Measurements from ENCODE around the gene MAP3K9. TPM values are rescaled to one million over a fixed set of nuclear protein-coding genes. Genes with fewer than 3 reads are reported as not detected.

The MAP3K9 gene
- total and polyA plus RNA-seq, 2 experiments from 2014 or later: 4.4 to 9.2 TPM

DNA sequence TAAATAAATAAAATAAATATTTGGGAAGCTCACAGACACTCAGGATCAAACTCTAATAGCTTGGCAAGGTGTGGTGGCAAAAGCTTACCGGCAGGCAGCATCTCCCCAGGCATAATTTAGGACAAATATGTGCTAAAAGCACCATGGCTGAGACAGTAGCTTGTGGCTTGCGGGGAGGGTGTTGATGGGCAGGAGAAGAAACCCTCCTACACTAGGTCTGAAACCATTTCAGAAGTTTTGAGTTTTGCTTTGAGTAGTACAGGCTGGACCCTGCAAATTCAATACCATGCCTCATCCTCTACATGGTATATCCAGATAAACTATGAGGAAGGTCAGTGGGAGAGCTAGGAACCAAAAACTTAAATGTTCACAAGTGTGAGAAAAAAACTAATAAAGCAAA lies 33.1 kb downstream of the MAP3K9 start:
- H2AFZ ChIP-seq: no peak overlapping the region
- no peaks in the 10 kb centered on the region for H3K27me3 ChIP-seq
- no peak overlapping the region for H3K4me2 ChIP-seq
- no peaks in the 10 kb centered on the region for H3K36me3 ChIP-seq (replicated peaks; ENCODE audit: insufficient read depth, low read depth)
- no peaks in the 10 kb centered on the region for H3K9me2 ChIP-seq (replicated peaks; ENCODE audit: insufficient read depth)
- H3K79me2 ChIP-seq: peaks cover 5% of the 10 kb centered on the region
- WGBS (ENCODE audit: low lambda C conversion rate, missing lambda C conversion rate): 98% methylated on average over 2 of the region's 2 CpGs
- H3K27ac ChIP-seq: no peak overlapping the region
- no peaks in the 10 kb centered on the region for H3K4me1 ChIP-seq (ENCODE audit: insufficient read depth)
- no peaks in the 10 kb centered on the region for H3K9me3 ChIP-seq (ENCODE audit: low read depth)
- no peak for DNase-seq (ENCODE audit: low spot score)
- H4K20me1 ChIP-seq (ENCODE audit: insufficient read depth, poor library complexity, severe bottlenecking): no peaks in the 10 kb centered on the region
- H3K4me3 ChIP-seq: no peak overlapping the region
- TF ChIP-seq, protein P1, sequence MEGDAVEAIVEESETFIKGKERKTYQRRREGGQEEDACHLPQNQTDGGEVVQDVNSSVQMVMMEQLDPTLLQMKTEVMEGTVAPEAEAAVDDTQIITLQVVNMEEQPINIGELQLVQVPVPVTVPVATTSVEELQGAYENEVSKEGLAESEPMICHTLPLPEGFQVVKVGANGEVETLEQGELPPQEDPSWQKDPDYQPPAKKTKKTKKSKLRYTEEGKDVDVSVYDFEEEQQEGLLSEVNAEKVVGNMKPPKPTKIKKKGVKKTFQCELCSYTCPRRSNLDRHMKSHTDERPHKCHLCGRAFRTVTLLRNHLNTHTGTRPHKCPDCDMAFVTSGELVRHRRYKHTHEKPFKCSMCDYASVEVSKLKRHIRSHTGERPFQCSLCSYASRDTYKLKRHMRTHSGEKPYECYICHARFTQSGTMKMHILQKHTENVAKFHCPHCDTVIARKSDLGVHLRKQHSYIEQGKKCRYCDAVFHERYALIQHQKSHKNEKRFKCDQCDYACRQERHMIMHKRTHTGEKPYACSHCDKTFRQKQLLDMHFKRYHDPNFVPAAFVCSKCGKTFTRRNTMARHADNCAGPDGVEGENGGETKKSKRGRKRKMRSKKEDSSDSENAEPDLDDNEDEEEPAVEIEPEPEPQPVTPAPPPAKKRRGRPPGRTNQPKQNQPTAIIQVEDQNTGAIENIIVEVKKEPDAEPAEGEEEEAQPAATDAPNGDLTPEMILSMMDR (IDR thresholded peaks at IDR 0.05; ENCODE audit: poor library complexity): no peak
- TF ChIP-seq EZH2phosphoT487 (IDR thresholded peaks at IDR 0.05; ENCODE audit: low read depth, severe bottlenecking, unreplicated experiment): no peak
- TF ChIP-seq EZH2 (IDR thresholded peaks at IDR 0.05; ENCODE audit: borderline replicate concordance): no peak

DNA sequence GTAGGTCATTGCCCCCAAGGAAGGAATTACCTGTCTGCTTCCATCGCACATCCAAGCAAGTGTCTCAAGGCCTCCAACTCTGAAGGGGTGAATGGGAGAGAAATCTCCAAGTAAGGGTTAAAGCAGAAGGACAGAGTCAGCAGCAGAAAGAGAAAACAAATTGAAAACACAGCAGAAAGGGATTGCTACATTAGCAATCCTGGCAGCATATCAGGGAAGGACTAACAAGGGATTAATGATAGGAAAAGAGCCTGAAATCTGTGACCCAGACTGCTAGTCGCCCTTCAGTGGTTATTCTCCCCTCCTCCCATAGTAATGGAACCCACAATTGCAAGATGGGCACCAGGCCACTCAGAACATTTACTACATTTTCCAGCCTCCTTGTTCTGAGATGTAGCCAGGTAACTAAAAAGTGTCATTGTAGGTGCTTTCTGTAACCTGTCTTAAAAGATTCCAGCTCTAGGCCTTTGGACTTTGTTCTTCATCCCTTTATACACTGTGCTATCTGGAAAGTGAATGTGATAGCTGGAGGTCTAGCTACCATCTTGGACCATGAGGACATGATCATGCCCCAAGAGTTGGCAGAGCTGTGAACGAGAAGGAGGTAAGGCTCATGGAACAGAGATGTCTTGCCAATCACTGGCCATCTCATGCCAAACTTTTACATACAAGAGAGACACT lies 36.0 kb downstream of the MAP3K9 start:
- TF ChIP-seq EZH2 (IDR thresholded peaks at IDR 0.05; ENCODE audit: borderline replicate concordance) (no peak), EZH2phosphoT487 (IDR thresholded peaks at IDR 0.05; ENCODE audit: low read depth, severe bottlenecking, unreplicated experiment) (no peak)
- TF ChIP-seq, protein P1 (IDR thresholded peaks at IDR 0.05; ENCODE audit: poor library complexity): no peak
- Histone ChIP-seq H3K4me3 (no peak overlapping the region), H3K4me1 (ENCODE audit: insufficient read depth) (no peaks in the 10 kb centered on the region), H3K4me2 (no peak overlapping the region), H3K27me3 (no peaks in the 10 kb centered on the region), H3K36me3 (replicated peaks; ENCODE audit: insufficient read depth, low read depth) (no peaks in the 10 kb centered on the region), H3K9me3 (ENCODE audit: low read depth) (no peaks in the 10 kb centered on the region), H2AFZ (no peak overlapping the region), H4K20me1 (ENCODE audit: insufficient read depth, poor library complexity, severe bottlenecking) (no peaks in the 10 kb centered on the region), H3K27ac (no peak overlapping the region), H3K79me2 (peaks cover 5% of the 10 kb centered on the region), H3K9me2 (replicated peaks; ENCODE audit: insufficient read depth) (no peaks in the 10 kb centered on the region)
- no peak for DNase-seq (ENCODE audit: low spot score)
- WGBS (ENCODE audit: low lambda C conversion rate, missing lambda C conversion rate): 81% methylated on average over 3 of the region's 3 CpGs

DNA sequence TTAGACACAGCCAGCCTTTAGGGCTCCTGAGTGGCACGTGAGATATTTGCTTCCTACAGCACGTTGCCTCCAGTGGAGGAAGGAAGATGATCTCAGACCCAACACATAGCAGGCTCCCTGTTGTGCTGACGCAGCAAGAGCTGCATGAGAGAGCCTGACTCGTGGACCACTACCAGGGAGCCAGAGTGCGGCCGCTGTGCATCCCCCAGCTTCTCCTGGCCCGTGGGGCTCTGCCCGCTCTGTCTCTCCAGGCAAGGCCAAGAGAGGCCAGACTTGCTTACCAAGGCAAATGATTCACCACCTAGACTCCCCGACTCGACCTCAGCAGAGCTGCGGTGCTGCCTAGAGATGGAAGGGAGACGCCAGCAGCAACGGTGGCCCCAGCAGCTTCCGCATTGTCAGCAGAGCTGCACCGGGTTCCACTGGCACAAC lies 37.5 kb downstream of the MAP3K9 start:
- 65% methylated on average over 15 of the region's 15 CpGs for WGBS (ENCODE audit: low lambda C conversion rate, missing lambda C conversion rate)
- H3K4me3 ChIP-seq: no peak overlapping the region

DNA sequence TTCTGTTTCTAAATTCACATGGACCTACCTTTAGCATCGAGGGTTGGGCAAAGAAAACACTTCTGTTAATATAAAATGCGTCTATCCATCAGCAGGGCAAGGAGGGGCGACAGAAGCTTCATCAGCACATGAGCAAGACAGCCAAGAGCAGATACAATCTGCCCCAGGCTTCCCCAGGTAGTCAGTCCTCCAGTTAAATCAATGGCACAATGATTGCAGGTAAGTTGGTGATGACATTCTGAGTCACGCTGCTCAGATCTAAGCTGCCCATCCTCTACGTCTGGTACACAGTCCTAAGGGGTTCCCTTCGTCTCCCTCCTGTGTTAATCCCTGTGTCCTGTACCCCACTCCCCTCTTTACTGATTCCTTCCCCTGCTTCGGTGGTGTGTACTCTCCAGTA lies 38.8 kb downstream of the MAP3K9 start:
- Histone ChIP-seq H2AFZ (no peak overlapping the region), H3K4me1 (ENCODE audit: insufficient read depth) (no peaks in the 10 kb centered on the region), H3K27ac (no peak overlapping the region), H3K4me3 (no peak overlapping the region), H3K4me2 (no peak overlapping the region), H3K36me3 (replicated peaks; ENCODE audit: insufficient read depth, low read depth) (no peaks in the 10 kb centered on the region), H3K27me3 (no peaks in the 10 kb centered on the region), H4K20me1 (ENCODE audit: insufficient read depth, poor library complexity, severe bottlenecking) (no peaks in the 10 kb centered on the region), H3K9me3 (ENCODE audit: low read depth) (no peaks in the 10 kb centered on the region), H3K9me2 (replicated peaks; ENCODE audit: insufficient read depth) (no peaks in the 10 kb centered on the region), H3K79me2 (peaks cover 7% of the 10 kb centered on the region)
- DNase-seq (ENCODE audit: low spot score): no peak
- 87% methylated on average over 7 of the region's 7 CpGs for WGBS (ENCODE audit: low lambda C conversion rate, missing lambda C conversion rate)
- TF ChIP-seq, protein P1 (IDR thresholded peaks at IDR 0.05; ENCODE audit: poor library complexity): no peak
- no peak for TF ChIP-seq EZH2 (IDR thresholded peaks at IDR 0.05; ENCODE audit: borderline replicate concordance)
- TF ChIP-seq EZH2phosphoT487 (IDR thresholded peaks at IDR 0.05; ENCODE audit: low read depth, severe bottlenecking, unreplicated experiment): no peak

More for the DNA sequence above, 37.5 kb downstream of the MAP3K9 start:
- H3K4me1 ChIP-seq (ENCODE audit: insufficient read depth): no peaks in the 10 kb centered on the region
- DNase-seq (ENCODE audit: low spot score): no peak
- H3K27me3 ChIP-seq: no peaks in the 10 kb centered on the region
- H3K36me3 ChIP-seq (replicated peaks; ENCODE audit: insufficient read depth, low read depth): no peaks in the 10 kb centered on the region
- H3K27ac ChIP-seq: no peak overlapping the region
- no peak overlapping the region for H3K4me2 ChIP-seq
- no peak overlapping the region for H2AFZ ChIP-seq
- TF ChIP-seq EZH2phosphoT487 (IDR thresholded peaks at IDR 0.05; ENCODE audit: low read depth, severe bottlenecking, unreplicated experiment) (no peak), EZH2 (IDR thresholded peaks at IDR 0.05; ENCODE audit: borderline replicate concordance) (no peak)
- H3K79me2 ChIP-seq: peaks cover 6% of the 10 kb centered on the region
- no peaks in the 10 kb centered on the region for H3K9me3 ChIP-seq (ENCODE audit: low read depth)
- H3K9me2 ChIP-seq (replicated peaks; ENCODE audit: insufficient read depth): no peaks in the 10 kb centered on the region
- H4K20me1 ChIP-seq (ENCODE audit: insufficient read depth, poor library complexity, severe bottlenecking): no peaks in the 10 kb centered on the region
